Measurements from ENCODE around the gene SPAG9.

The SPAG9 gene

GRCh38 chr17:50956750-50957523 lies 163.7 kb downstream of the SPAG9 start:
- Histone ChIP-seq H3K9ac (ENCODE audit: low read length) (no peak overlapping the region), H3K9me3 (ENCODE audit: control insufficient read depth, low read length) (no peaks in the 10 kb centered on the region), H3K36me3 (ENCODE audit: control insufficient read depth, insufficient read depth, low read length, severe bottlenecking) (peaks cover 19% of the 10 kb centered on the region), H3K27me3 (replicated peaks; ENCODE audit: control insufficient read depth, insufficient read depth, low read length) (no peaks in the 10 kb centered on the region), H3K4me3 (ENCODE audit: low read length) (no peak overlapping the region), H3K4me1 (ENCODE audit: control insufficient read depth, insufficient read depth, low read length) (peaks cover 23% of the 10 kb centered on the region)
- DNase-seq (ENCODE audit: low read depth), result peak; percentile 75

- Histone ChIP-seq H3K4me3 (ENCODE audit: low read length) (no peak overlapping the region), H3K27me3 (replicated peaks; ENCODE audit: control insufficient read depth, insufficient read depth, low read length) (no peaks in the 10 kb centered on the region), H3K4me1 (ENCODE audit: control insufficient read depth, insufficient read depth, low read length) (peaks cover 23% of the 10 kb centered on the region), H3K9me3 (ENCODE audit: control insufficient read depth, low read length) (no peaks in the 10 kb centered on the region), H3K36me3 (ENCODE audit: control insufficient read depth, insufficient read depth, low read length, severe bottlenecking) (peaks cover 14% of the 10 kb centered on the region), H3K9ac (ENCODE audit: low read length) (no peak overlapping the region)
- no peak for DNase-seq (ENCODE audit: low read depth)
Observed at GRCh38 chr17:50956409-50956749, 164.3 kb downstream of the SPAG9 start.

- H3K9me3 ChIP-seq (ENCODE audit: control insufficient read depth, low read length), result no peaks in the 10 kb centered on the region
- H3K36me3 ChIP-seq (ENCODE audit: control insufficient read depth, insufficient read depth, low read length, severe bottlenecking), result peaks cover 9% of the 10 kb centered on the region
- peaks cover 27% of the 10 kb centered on the region for H3K4me1 ChIP-seq (ENCODE audit: control insufficient read depth, insufficient read depth, low read length)
- peak overlapping the region; percentile 76 for H3K9ac ChIP-seq (ENCODE audit: low read length)
- no peak for DNase-seq (ENCODE audit: low read depth)
- H3K4me3 ChIP-seq (ENCODE audit: low read length), result no peak overlapping the region
- no peaks in the 10 kb centered on the region for H3K27me3 ChIP-seq (replicated peaks; ENCODE audit: control insufficient read depth, insufficient read depth, low read length)
Observed at GRCh38 chr17:50955667-50956120, 165.0 kb downstream of the SPAG9 start.

- Histone ChIP-seq H3K4me3 (ENCODE audit: low read length) (no peak overlapping the region), H3K9me3 (ENCODE audit: control insufficient read depth, low read length) (no peaks in the 10 kb centered on the region), H3K9ac (ENCODE audit: low read length) (peak overlapping the region; percentile 76), H3K4me1 (ENCODE audit: control insufficient read depth, insufficient read depth, low read length) (peaks cover 32% of the 10 kb centered on the region), H3K36me3 (ENCODE audit: control insufficient read depth, insufficient read depth, low read length, severe bottlenecking) (peaks cover 9% of the 10 kb centered on the region), H3K27me3 (replicated peaks; ENCODE audit: control insufficient read depth, insufficient read depth, low read length) (no peaks in the 10 kb centered on the region)
- no peak for DNase-seq (ENCODE audit: low read depth)
Observed at GRCh38 chr17:50955160-50955559, 165.5 kb downstream of the SPAG9 start.

GRCh38 chr17:50954641-50955121 lies 166.0 kb downstream of the SPAG9 start:
- Histone ChIP-seq H3K9ac (ENCODE audit: low read length) (peak overlapping the region; percentile 76), H3K4me3 (ENCODE audit: low read length) (no peak overlapping the region), H3K27me3 (replicated peaks; ENCODE audit: control insufficient read depth, insufficient read depth, low read length) (no peaks in the 10 kb centered on the region), H3K4me1 (ENCODE audit: control insufficient read depth, insufficient read depth, low read length) (peaks cover 37% of the 10 kb centered on the region), H3K36me3 (ENCODE audit: control insufficient read depth, insufficient read depth, low read length, severe bottlenecking) (peaks cover 4% of the 10 kb centered on the region), H3K9me3 (ENCODE audit: control insufficient read depth, low read length) (no peaks in the 10 kb centered on the region)
- DNase-seq (ENCODE audit: low read depth), result no peak

- H3K9me3 ChIP-seq (ENCODE audit: control insufficient read depth, low read length), result no peaks in the 10 kb centered on the region
- H3K36me3 ChIP-seq (ENCODE audit: control insufficient read depth, insufficient read depth, low read length, severe bottlenecking), result no peaks in the 10 kb centered on the region
- peak; percentile 36 for DNase-seq (ENCODE audit: low read depth)
- peak overlapping the region; percentile 76 for H3K9ac ChIP-seq (ENCODE audit: low read length)
- peak overlapping the region; percentile 57 for H3K4me3 ChIP-seq (ENCODE audit: low read length)
- peaks cover 44% of the 10 kb centered on the region for H3K4me1 ChIP-seq (ENCODE audit: control insufficient read depth, insufficient read depth, low read length)
- no peaks in the 10 kb centered on the region for H3K27me3 ChIP-seq (replicated peaks; ENCODE audit: control insufficient read depth, insufficient read depth, low read length)
Observed at GRCh38 chr17:50953831-50954601, 166.7 kb downstream of the SPAG9 start.

- Histone ChIP-seq H3K4me3 (ENCODE audit: low read length) (peak overlapping the region; percentile 57), H3K9ac (ENCODE audit: low read length) (peak overlapping the region; percentile 76), H3K4me1 (ENCODE audit: control insufficient read depth, insufficient read depth, low read length) (peaks cover 46% of the 10 kb centered on the region), H3K36me3 (ENCODE audit: control insufficient read depth, insufficient read depth, low read length, severe bottlenecking) (no peaks in the 10 kb centered on the region), H3K27me3 (replicated peaks; ENCODE audit: control insufficient read depth, insufficient read depth, low read length) (no peaks in the 10 kb centered on the region), H3K9me3 (ENCODE audit: control insufficient read depth, low read length) (no peaks in the 10 kb centered on the region)
- DNase-seq (ENCODE audit: low read depth), result no peak
Observed at GRCh38 chr17:50953518-50953830, 167.2 kb downstream of the SPAG9 start.

- Histone ChIP-seq H3K36me3 (ENCODE audit: control insufficient read depth, insufficient read depth, low read length, severe bottlenecking) (no peaks in the 10 kb centered on the region), H3K9me3 (ENCODE audit: control insufficient read depth, low read length) (no peaks in the 10 kb centered on the region), H3K4me3 (ENCODE audit: low read length) (no peak overlapping the region), H3K27me3 (replicated peaks; ENCODE audit: control insufficient read depth, insufficient read depth, low read length) (no peaks in the 10 kb centered on the region), H3K4me1 (ENCODE audit: control insufficient read depth, insufficient read depth, low read length) (peaks cover 46% of the 10 kb centered on the region), H3K9ac (ENCODE audit: low read length) (no peak overlapping the region)
- DNase-seq (ENCODE audit: low read depth), result no peak
Observed at GRCh38 chr17:50952889-50953288, 167.8 kb downstream of the SPAG9 start.

GRCh38 chr17:50952013-50952412 lies 168.7 kb downstream of the SPAG9 start:
- Histone ChIP-seq H3K27me3 (replicated peaks; ENCODE audit: control insufficient read depth, insufficient read depth, low read length) (no peaks in the 10 kb centered on the region), H3K9me3 (ENCODE audit: control insufficient read depth, low read length) (no peaks in the 10 kb centered on the region), H3K9ac (ENCODE audit: low read length) (no peak overlapping the region), H3K4me1 (ENCODE audit: control insufficient read depth, insufficient read depth, low read length) (peaks cover 46% of the 10 kb centered on the region), H3K4me3 (ENCODE audit: low read length) (no peak overlapping the region), H3K36me3 (ENCODE audit: control insufficient read depth, insufficient read depth, low read length, severe bottlenecking) (no peaks in the 10 kb centered on the region)
- no peak for DNase-seq (ENCODE audit: low read depth)

GRCh38 chr17:50949989-50950877 lies 170.4 kb downstream of the SPAG9 start:
- peak; percentile 88 for DNase-seq (ENCODE audit: low read depth)
- peak overlapping the region; percentile 51 for H3K4me3 ChIP-seq (ENCODE audit: low read length)
- no peaks in the 10 kb centered on the region for H3K9me3 ChIP-seq (ENCODE audit: control insufficient read depth, low read length)
- no peaks in the 10 kb centered on the region for H3K27me3 ChIP-seq (replicated peaks; ENCODE audit: control insufficient read depth, insufficient read depth, low read length)
- peaks cover 42% of the 10 kb centered on the region for H3K4me1 ChIP-seq (ENCODE audit: control insufficient read depth, insufficient read depth, low read length)
- peak overlapping the region; percentile 77 for H3K9ac ChIP-seq (ENCODE audit: low read length)
- no peaks in the 10 kb centered on the region for H3K36me3 ChIP-seq (ENCODE audit: control insufficient read depth, insufficient read depth, low read length, severe bottlenecking)
